HEK293T (cell line): ENCODE data around the gene ZDHHC14.

ENCODE experiments used
- ARNT ChIP-seq: fragments of 450-650 bp; IDR thresholded peaks from 2 replicates; pipeline ENCODE4 v1.6.1; 2017; ENCODE audit warnings: mild to moderate bottlenecking
- BHLHE40 ChIP-seq: fragments of 450-650 bp; IDR thresholded peaks from 2 replicates; pipeline ENCODE4 v1.6.1; 2016; ENCODE audit warnings: mild to moderate bottlenecking, moderate library complexity, borderline replicate concordance
- FOXA1 ChIP-seq: fragments of 450-650 bp; IDR thresholded peaks from 2 replicates; pipeline ENCODE4 v1.6.1; 2016; ENCODE audit warnings: mild to moderate bottlenecking
- FOXK2 ChIP-seq: fragments of 450-650 bp; IDR thresholded peaks from 2 replicates; pipeline ENCODE4 v1.6.1; 2016; ENCODE audit warnings: mild to moderate bottlenecking
- HDGF ChIP-seq: fragments of 450-650 bp; IDR thresholded peaks from 2 replicates; pipeline ENCODE4 v1.6.1; 2017; ENCODE audit warnings: antibody characterized with exemption, borderline replicate concordance
- L3MBTL2 ChIP-seq: fragments of 450-650 bp; conservative IDR thresholded peaks from 2 replicates; pipeline ENCODE4 v1.6.1; 2016; ENCODE audit warnings: mild to moderate bottlenecking
- SP1 ChIP-seq: fragments of 450-650 bp; IDR thresholded peaks from 2 replicates; pipeline ENCODE4 v1.6.1; 2017
- ZNF384 ChIP-seq: fragments of 450-650 bp; IDR thresholded peaks from 2 replicates; pipeline ENCODE4 v1.6.1; 2016

GRCh38 chr6:157332813-157333212 is 48.2 kb upstream of the ZDHHC14 start:
- TF ChIP-seq HDGF (no peak), ZNF384 (no peak), BHLHE40 (no peak), L3MBTL2 (no peak), FOXA1 (no peak), ARNT (no peak), SP1 (no peak), FOXK2 (no peak)
